Skeletal muscle satellite cell (primary cell): Measurements from ENCODE around the gene DENND2D. TPM values are rescaled to one million over a fixed set of nuclear protein-coding genes. Genes with fewer than 3 reads are reported as not detected.
A peak's percentile ranks its signal among the peaks of the same experiment; 100 is the strongest.

Source experiments
- H3K27me3 ChIP-seq: 2 replicates; pipeline ENCODE4 v1.7.0; 2013; ENCODE audit warnings: low read length; ENCODE audit not compliant: control insufficient read depth, insufficient read depth
- H3K36me3 ChIP-seq: 2 replicates; pipeline ENCODE4 v1.7.0; 2013; ENCODE audit warnings: mild to moderate bottlenecking, control low read depth, low read length; ENCODE audit not compliant: insufficient read depth
- H3K4me1 ChIP-seq: 2 replicates; pipeline ENCODE4 v1.7.0; 2013; ENCODE audit warnings: low read length; ENCODE audit not compliant: control insufficient read depth, insufficient read depth
- H3K4me2 ChIP-seq: 2 replicates; pipeline ENCODE4 v1.7.0; 2013; ENCODE audit warnings: mild to moderate bottlenecking, low read length
- H3K4me3 ChIP-seq: 2 replicates; pipeline ENCODE4 v1.7.0; 2013; ENCODE audit warnings: low read length
- H3K9ac ChIP-seq: 2 replicates; pipeline ENCODE4 v1.7.0; 2013; ENCODE audit warnings: mild to moderate bottlenecking, low read depth, low read length, moderate library complexity
- H3K9me3 ChIP-seq: replicated peaks from 2 replicates; pipeline ENCODE4 v1.7.0; 2013; ENCODE audit warnings: mild to moderate bottlenecking, control low read depth, low read length
- small RNA-seq: library from RNA; depleted of rRNA; stranded (forward); fragments of <200 nt; gene quantifications from one replicate; pipeline ENCODE3, GENCODE V24; 2012

The DENND2D gene

DNA sequence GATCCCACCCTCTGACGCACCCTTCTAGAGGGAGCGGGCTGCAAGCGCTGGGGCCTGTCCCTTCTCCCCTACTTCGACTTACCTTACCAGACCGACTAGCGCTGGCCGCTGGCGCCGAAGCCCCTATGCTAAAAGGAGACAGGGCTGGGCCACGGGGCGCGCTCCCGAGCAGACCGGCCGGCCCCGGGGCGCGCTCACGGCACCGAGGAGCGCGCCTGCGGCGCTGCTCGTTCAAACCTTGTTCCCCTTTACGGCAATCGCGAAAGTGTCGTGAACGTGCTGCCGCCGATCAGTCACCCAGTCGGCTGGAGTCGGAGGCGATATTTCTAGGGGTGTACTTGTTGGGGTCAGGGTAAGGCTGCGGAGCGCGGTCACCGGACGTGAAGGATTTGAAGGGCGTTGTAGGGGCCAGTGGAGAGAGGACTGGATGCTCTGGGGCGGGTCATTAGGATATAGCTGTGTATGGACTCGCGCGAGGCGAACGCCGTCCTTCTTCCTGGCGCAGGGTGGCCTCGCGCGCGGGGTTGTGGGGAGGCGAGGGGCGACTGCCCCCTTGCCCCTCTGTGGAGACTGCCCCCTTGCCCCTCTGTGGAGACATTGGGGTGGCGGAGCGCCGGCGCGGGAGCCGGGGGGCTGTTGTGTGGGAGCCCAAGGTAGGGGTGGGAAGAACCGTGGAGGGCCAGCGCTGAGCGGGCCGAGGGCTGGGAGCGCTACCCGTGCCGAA is 60.3 kb downstream of the DENND2D start, which contains the start of the genes CEPT1 and DRAM2:
Gene CEPT1, plus strand, starts transcription at position 268 of the 724 bp plus-strand sequence. CDS start 7,492 bp downstream, outside the sequence.
Gene DRAM2, minus strand, starts transcription at position 138 of the 724 bp plus-strand sequence. CDS start 8,539 bp downstream, outside the sequence.
- H3K4me3 ChIP-seq: peak within 1 kb of the TSS; percentile 93
- H3K9me3 ChIP-seq: no peaks in the 10 kb centered on the region
- H3K4me1 ChIP-seq: peaks cover 20% of the 10 kb centered on the region
- H3K36me3 ChIP-seq: peaks cover 11% of the 10 kb centered on the region
- H3K27me3 ChIP-seq: no peaks in the 10 kb centered on the region
- peak within 1 kb of the TSS; percentile 85 for H3K4me2 ChIP-seq
- peak within 1 kb of the TSS; percentile 93 for H3K9ac ChIP-seq

DNA sequence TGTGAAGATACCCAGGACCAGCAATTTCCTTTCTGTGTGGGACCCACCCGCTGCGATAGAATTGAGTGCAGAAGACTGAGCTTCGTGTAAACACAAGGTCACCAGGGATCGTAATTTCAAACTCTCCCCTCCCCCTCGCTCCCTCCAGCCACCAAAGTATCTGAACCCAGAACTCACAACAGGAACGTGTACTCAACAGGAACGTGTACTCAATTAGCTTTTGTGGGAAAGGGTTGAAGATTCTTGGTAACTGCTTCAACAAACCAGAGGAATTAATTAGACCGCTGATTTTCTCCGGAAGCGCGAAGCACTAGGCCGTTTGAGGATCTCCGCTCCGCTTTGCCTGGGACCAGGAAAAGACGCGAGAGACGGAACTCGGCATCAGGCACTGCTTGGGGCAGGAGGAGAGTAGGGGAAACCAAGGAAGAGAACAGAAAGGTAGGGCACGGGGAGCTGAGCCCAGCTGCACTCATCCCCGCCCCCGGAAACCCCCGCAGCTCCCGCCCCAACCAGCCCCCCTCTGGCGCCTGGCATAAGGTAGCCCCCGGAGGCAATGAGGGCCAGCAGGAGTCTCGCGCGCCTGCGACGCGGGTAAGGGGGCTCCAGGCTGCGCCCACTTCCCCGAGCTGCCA is 61.0 kb downstream of the DENND2D start:
- Histone ChIP-seq H3K4me2 (peak overlapping the region; percentile 85), H3K27me3 (no peaks in the 10 kb centered on the region), H3K4me3 (peak overlapping the region; percentile 93), H3K36me3 (peaks cover 11% of the 10 kb centered on the region), H3K4me1 (peaks cover 24% of the 10 kb centered on the region), H3K9me3 (no peaks in the 10 kb centered on the region), H3K9ac (peak overlapping the region; percentile 93)

Small RNA genes lying within 50 kb of the gene (small RNA-seq; reads per million reads assigned to genes)
- gene AL355816.1: not detected
